ENCODE results near the gene MAEA.

DNA sequence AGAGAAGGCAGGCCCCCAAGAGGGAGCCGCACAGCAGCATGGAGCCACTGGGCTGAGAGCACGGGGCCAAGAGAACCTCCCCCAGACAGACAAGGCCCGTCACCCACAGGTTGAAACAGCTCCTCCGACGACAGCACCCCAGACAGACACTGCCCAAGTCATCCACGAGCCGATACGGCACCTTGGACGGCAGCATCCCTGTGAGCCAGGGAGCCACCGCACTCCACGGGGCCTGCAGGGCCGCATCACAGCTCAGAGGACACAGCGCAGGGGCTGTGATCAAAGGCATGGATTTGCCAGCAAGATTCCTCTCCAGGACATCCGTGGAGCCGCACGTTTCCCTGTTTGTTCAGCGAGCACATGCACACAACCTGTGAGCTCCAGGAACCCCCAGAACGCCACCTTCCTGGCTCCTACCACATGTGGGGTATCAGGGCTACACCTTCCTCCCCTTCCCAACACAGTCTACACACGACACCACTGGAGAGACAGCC is 44.7 kb upstream of the MAEA start:
- TF ChIP-seq BCL11A (IDR thresholded peaks at IDR 0.05; ENCODE audit: low read depth, low read length) (no peak), YY1 (IDR thresholded peaks at IDR 0.05; ENCODE audit: low read depth, low read length) (no peak), CTCF (IDR thresholded peaks at IDR 0.05 in 2 of 3, conservative IDR thresholded peaks at IDR 0.05 in 1 of 3; ENCODE audit: control insufficient read depth in 2 of 3, extremely low read depth in 1 of 3, insufficient read depth in 1 of 3, low read depth in 3 of 3, low read length in 3 of 3) (no peak), EED (IDR thresholded peaks at IDR 0.05; ENCODE audit: low read depth) (no peak), BRCA1 (IDR thresholded peaks at IDR 0.05; ENCODE audit: low read depth, low read length) (no peak), REST (IDR thresholded peaks at IDR 0.05; ENCODE audit: low read depth, low read length) (no peak), TARDBP (IDR thresholded peaks at IDR 0.05; ENCODE audit: borderline replicate concordance) (no peak), SRF (IDR thresholded peaks at IDR 0.05; ENCODE audit: low read depth in 2 of 2, low read length in 2 of 2) (no peak), SMC3 (IDR thresholded peaks at IDR 0.05; ENCODE audit: borderline replicate concordance, low read length) (no peak), ATF2 (IDR thresholded peaks at IDR 0.05; ENCODE audit: low read length) (no peak), SUPT20H (IDR thresholded peaks at IDR 0.05; ENCODE audit: borderline replicate concordance, control insufficient read depth, low read depth, low read length) (no peak)
- TF ChIP-seq, protein P1, sequence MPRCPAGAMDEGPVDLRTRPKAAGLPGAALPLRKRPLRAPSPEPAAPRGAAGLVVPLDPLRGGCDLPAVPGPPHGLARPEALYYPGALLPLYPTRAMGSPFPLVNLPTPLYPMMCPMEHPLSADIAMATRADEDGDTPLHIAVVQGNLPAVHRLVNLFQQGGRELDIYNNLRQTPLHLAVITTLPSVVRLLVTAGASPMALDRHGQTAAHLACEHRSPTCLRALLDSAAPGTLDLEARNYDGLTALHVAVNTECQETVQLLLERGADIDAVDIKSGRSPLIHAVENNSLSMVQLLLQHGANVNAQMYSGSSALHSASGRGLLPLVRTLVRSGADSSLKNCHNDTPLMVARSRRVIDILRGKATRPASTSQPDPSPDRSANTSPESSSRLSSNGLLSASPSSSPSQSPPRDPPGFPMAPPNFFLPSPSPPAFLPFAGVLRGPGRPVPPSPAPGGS (IDR thresholded peaks at IDR 0.05; ENCODE audit: borderline replicate concordance, insufficient read depth, low read depth, low read length, poor library complexity, severe bottlenecking) = no peak
- TF ChIP-seq, protein P2, sequence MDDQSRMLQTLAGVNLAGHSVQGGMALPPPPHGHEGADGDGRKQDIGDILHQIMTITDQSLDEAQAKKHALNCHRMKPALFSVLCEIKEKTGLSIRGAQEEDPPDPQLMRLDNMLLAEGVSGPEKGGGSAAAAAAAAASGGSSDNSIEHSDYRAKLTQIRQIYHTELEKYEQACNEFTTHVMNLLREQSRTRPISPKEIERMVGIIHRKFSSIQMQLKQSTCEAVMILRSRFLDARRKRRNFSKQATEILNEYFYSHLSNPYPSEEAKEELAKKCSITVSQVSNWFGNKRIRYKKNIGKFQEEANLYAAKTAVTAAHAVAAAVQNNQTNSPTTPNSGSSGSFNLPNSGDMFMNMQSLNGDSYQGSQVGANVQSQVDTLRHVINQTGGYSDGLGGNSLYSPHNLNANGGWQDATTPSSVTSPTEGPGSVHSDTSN (IDR thresholded peaks at IDR 0.05; ENCODE audit: insufficient replicate concordance, low read depth, low read length) = no peak

All from GM12878 (cell line).